RWPE2 (cell line): Measurements from ENCODE around the gene TRIM47.

ENCODE experiments used
- ATAC-seq: fragments of 200-7000 bp; cut with Tn5 transposase; 3 replicates; pipeline ENCODE4 v1.9.1; 2021; ENCODE audit warnings: low read depth
- DNase-seq: peaks from one replicate; pipeline ENCODE4 v3.0.0-alpha.2; 2020; ENCODE audit warnings: low spot score
- H3K27ac ChIP-seq: fragments of 450-650 bp; 2 replicates; pipeline ENCODE4 v1.5.1; 2017; ENCODE audit warnings: mild to moderate bottlenecking; ENCODE audit not compliant: poor library complexity, severe bottlenecking
- H3K27me3 ChIP-seq: fragments of 250-450 bp; sonication (Bioruptor Pico); 2 replicates; pipeline ENCODE4 v1.5.1; 2021; ENCODE audit warnings: mild to moderate bottlenecking, moderate library complexity; ENCODE audit not compliant: insufficient read depth, poor library complexity, severe bottlenecking
- H3K36me3 ChIP-seq: fragments of 250-450 bp; sonication (Bioruptor Pico); 2 replicates; pipeline ENCODE4 v1.5.1; 2020; ENCODE audit warnings: low read depth, mild to moderate bottlenecking, moderate library complexity
- H3K4me1 ChIP-seq: fragments of 250-450 bp; sonication (Bioruptor Pico); 2 replicates; pipeline ENCODE4 v1.5.1; 2021; ENCODE audit warnings: mild to moderate bottlenecking, moderate library complexity; ENCODE audit not compliant: insufficient read depth, poor library complexity, severe bottlenecking
- H3K4me3 ChIP-seq: fragments of 250-450 bp; sonication (Bioruptor Pico); 2 replicates; pipeline ENCODE4 v1.5.1; 2021; ENCODE audit warnings: mild to moderate bottlenecking, moderate library complexity; ENCODE audit not compliant: severe bottlenecking
- H3K9me3 ChIP-seq: fragments of 250-450 bp; sonication (Bioruptor Pico); 2 replicates; pipeline ENCODE4 v1.5.1; 2021; ENCODE audit warnings: mild to moderate bottlenecking, moderate library complexity; ENCODE audit not compliant: severe bottlenecking
- CTCF ChIP-seq: fragments of 450-650 bp; IDR thresholded peaks from one replicate; pipeline ENCODE4 v1.5.1; 2017; ENCODE audit warnings: mild to moderate bottlenecking, moderate library complexity; ENCODE audit not compliant: poor library complexity, severe bottlenecking

TRIM47 gene

GRCh38 chr17:75829747-75830146 lies 48.6 kb downstream of the TRIM47 start:
- Histone ChIP-seq H3K27me3 (no peaks in the 10 kb centered on the region), H3K4me3 (no peak overlapping the region), H3K9me3 (no peaks in the 10 kb centered on the region), H3K36me3 (no peaks in the 10 kb centered on the region), H3K4me1 (peaks cover 10% of the 10 kb centered on the region), H3K27ac (no peak overlapping the region)
- DNase-seq (no peak), ATAC-seq (no peak)
- TF ChIP-seq CTCF = no peak

DNA sequence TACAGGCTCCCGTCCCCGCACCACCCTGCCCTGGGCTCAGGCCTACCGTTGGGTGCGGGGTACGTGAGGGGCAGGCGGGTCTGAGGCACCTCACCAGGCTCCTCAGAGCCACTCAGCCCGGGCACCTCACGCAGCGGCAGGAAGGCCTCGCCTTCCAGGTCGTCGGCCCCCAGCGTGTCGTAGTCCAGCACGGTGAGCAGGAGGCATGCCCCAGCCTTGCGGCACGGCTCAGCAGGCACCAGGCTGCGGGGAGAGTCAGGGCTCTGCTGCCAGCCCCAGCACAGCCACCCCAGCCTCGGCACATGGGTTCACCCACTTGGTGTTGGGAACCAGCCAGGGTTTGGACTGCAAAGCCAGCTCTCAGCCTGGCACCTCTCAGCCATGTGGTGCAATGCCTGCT lies 49.6 kb downstream of the TRIM47 start:
- ATAC-seq = no peak
- no peak overlapping the region for H3K27ac ChIP-seq
- TF ChIP-seq CTCF = no peak
- DNase-seq = peak; percentile 65
- H3K36me3 ChIP-seq = peaks cover 9% of the 10 kb centered on the region; the same call in 1 of the 2 replicates
- no peaks in the 10 kb centered on the region for H3K9me3 ChIP-seq
- H3K4me3 ChIP-seq = no peak overlapping the region
- H3K27me3 ChIP-seq = no peaks in the 10 kb centered on the region
- peaks cover 10% of the 10 kb centered on the region for H3K4me1 ChIP-seq

GRCh38 chr17:75828076-75828400 lies 50.3 kb downstream of the TRIM47 start:
- H3K27me3 ChIP-seq = no peaks in the 10 kb centered on the region
- H3K9me3 ChIP-seq = no peaks in the 10 kb centered on the region
- H3K4me3 ChIP-seq = no peak overlapping the region
- H3K27ac ChIP-seq = no peak overlapping the region
- ATAC-seq (no peak), DNase-seq (no peak)
- H3K4me1 ChIP-seq = peaks cover 10% of the 10 kb centered on the region
- no peak for TF ChIP-seq CTCF
- peaks cover 16% of the 10 kb centered on the region for H3K36me3 ChIP-seq

DNA sequence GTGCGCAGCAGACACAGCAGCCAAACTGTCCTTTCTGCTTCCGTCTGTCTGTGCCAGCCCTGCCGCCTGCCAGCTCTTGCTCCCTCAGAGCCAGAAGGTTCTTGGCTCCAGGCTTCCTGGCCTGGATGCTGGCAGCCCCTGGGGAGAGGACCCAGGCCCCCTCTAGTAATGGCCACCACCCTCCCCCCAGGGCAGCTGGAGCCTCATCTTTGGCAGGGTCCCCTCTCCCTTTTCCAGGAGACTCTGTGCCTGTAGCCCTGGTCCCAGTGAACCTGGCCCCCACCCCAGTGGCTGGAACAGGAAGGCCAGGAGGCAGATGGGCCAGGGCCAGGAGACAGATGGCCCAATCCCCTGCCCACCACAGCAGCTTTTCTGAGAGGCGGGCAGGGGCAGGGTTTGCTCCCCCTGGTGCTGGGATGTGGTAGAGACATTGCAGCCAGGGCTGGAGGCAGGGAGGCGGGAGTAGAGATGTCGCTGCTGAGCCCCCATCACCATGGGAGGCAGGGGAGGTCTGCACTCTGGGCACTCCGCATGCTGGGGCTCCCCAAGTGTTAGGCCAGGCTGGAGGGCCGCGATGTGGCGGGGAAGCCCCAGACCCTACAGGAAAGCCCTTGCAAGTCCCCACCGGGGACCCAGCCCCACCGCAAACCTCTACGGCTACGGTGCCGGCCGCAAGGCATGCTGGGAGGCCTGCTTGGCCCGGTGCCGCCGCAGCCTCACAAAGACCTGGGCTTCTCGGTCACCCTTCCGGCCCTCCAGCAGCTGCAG lies 50.9 kb downstream of the TRIM47 start:
- Histone ChIP-seq H3K4me3 (no peak overlapping the region), H3K27ac (no peak overlapping the region), H3K9me3 (no peaks in the 10 kb centered on the region), H3K4me1 (peaks cover 9% of the 10 kb centered on the region), H3K27me3 (no peaks in the 10 kb centered on the region), H3K36me3 (peaks cover 18% of the 10 kb centered on the region)
- DNase-seq (peak; percentile 68), ATAC-seq (peak; percentile 50)
- TF ChIP-seq CTCF = peak; percentile 57

DNA sequence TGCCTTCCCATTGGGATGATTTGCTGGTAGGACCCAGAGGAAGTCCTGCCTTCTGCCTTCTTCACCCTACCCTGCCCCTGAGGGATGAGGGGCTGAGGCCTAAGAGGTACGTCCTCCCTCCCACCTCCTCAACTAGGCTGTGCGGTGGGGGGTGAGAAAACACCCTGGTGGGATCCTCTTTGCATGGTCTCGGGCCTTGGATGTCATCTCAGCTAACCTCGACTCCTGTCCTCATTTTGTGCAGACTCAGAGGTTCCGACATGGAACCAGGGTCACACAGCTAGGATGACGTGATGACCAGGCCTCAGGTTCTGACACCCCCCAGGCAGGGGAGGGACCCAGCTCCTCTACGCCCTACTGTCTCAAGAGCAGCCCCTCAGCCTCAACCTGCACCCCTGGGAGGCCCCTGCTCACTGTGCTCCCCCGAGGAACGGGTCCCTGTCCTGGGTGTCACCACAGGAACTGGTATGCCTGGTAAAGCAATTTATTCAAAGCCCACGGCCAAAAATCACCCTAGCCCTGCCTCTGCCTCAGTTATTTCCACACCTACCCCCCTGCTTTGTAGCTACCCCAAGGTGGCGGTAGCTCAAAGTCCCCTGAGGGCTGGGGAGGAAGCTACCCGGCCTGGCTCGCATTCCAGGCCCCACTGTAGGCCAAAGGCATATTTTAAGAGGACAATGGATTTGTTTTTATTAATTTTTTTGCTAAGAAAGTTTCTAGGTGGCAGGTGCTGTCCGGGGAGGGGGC lies 51.6 kb downstream of the TRIM47 start:
- Histone ChIP-seq H3K27me3 (no peaks in the 10 kb centered on the region), H3K9me3 (no peaks in the 10 kb centered on the region), H3K36me3 (peaks cover 26% of the 10 kb centered on the region), H3K27ac (no peak overlapping the region), H3K4me1 (peaks cover 1% of the 10 kb centered on the region), H3K4me3 (no peak overlapping the region)
- no peak for TF ChIP-seq CTCF
- ATAC-seq (no peak), DNase-seq (peak; percentile 51)
